GM12891 (cell line): Measurements from ENCODE around the gene ZMYND15.

Source experiments
- DNase-seq: peaks from one replicate; pipeline ENCODE4 v3.0.0; 2011; ENCODE audit warnings: low spot score; ENCODE audit not compliant: insufficient read length
- FAIRE-seq: peaks from 2 replicates; lab custom pipeline; 2011; peaks lifted over from hg19 to GRCh38; lab: Jason Lieb, UNC
- PAX5 ChIP-seq: IDR thresholded peaks from 2 replicates; pipeline ENCODE4 v1.6.1; 2011; ENCODE audit warnings: low read length, moderate library complexity, mild to moderate bottlenecking; ENCODE audit not compliant: insufficient read depth, severe bottlenecking
- POLR2A ChIP-seq: IDR thresholded peaks from 2 replicates; pipeline ENCODE4 v1.6.1; 2011; ENCODE audit warnings: low read depth, low read length, control low read depth
- POLR2AphosphoS5 ChIP-seq: IDR thresholded peaks from 2 replicates; pipeline ENCODE4 v1.6.1; 2011; ENCODE audit warnings: low read depth, low read length, control low read depth
- POU2F2 ChIP-seq: IDR thresholded peaks from 2 replicates; pipeline ENCODE4 v1.6.1; 2011; ENCODE audit warnings: low read depth, mild to moderate bottlenecking, control low read depth, low read length, moderate library complexity
- SPI1 ChIP-seq: IDR thresholded peaks from 2 replicates; pipeline ENCODE4 v1.6.1; 2011; ENCODE audit warnings: low read depth, low read length, control low read depth
- TAF1 ChIP-seq: IDR thresholded peaks from 2 replicates; pipeline ENCODE4 v1.6.1; 2011; ENCODE audit warnings: low read depth, low read length, control low read depth

ZMYND15 gene

GRCh38 chr17:4725646-4726310 is 13.9 kb upstream of the ZMYND15 start:
- DNase-seq, result no peak
- peak; percentile 23 for FAIRE-seq

GRCh38 chr17:4728124-4728523 is 11.5 kb upstream of the ZMYND15 start:
- TF ChIP-seq PAX5 (no peak), SPI1 (no peak), POU2F2 (no peak), TAF1 (no peak), POLR2AphosphoS5 (no peak), POLR2A (no peak)
- FAIRE-seq (peak; percentile 9), DNase-seq (no peak)

More at GRCh38 chr17:4725646-4726310, 13.9 kb upstream of the ZMYND15 start:
- TF ChIP-seq SPI1 (no peak), POU2F2 (no peak), POLR2AphosphoS5 (no peak), POLR2A (no peak), PAX5 (no peak)

GRCh38 chr17:4733073-4733531 is 6.5 kb upstream of the ZMYND15 start:
- DNase-seq (no peak), FAIRE-seq (peak; percentile 90)
- TF ChIP-seq TAF1 (no peak), PAX5 (no peak), SPI1 (peak; percentile 95)

GRCh38 chr17:4734857-4735475 is 4.7 kb upstream of the ZMYND15 start:
- no peak for FAIRE-seq
- no peak for DNase-seq
- TF ChIP-seq TAF1 (no peak), POU2F2 (no peak), PAX5 (no peak), SPI1 (no peak), POLR2A (no peak), POLR2AphosphoS5 (no peak)

- DNase-seq, result no peak
- TF ChIP-seq SPI1 (no peak), POLR2A (no peak), POU2F2 (no peak), TAF1 (no peak), PAX5 (no peak), POLR2AphosphoS5 (no peak)
- FAIRE-seq, result peak; percentile 16
These were observed 3.6 kb upstream of the ZMYND15 start for GRCh38 chr17:4735876-4736651.

- no peak for TF ChIP-seq PAX5
- no peak for TF ChIP-seq SPI1
- TF ChIP-seq POU2F2, result no peak
- no peak for TF ChIP-seq POLR2A
- TF ChIP-seq POLR2AphosphoS5, result no peak
- TF ChIP-seq TAF1, result no peak
- peak; percentile 38 for FAIRE-seq
These were observed 1.2 kb upstream of the ZMYND15 start for GRCh38 chr17:4738136-4739121.

GRCh38 chr17:4740025-4740351 is 355 bp downstream of the ZMYND15 start:
- TF ChIP-seq POLR2A (no peak), PAX5 (no peak), TAF1 (no peak)
- DNase-seq (no peak), FAIRE-seq (no peak)

More at GRCh38 chr17:4738136-4739121, 1.2 kb upstream of the ZMYND15 start:
- DNase-seq, result no peak

- DNase-seq, result no peak
- FAIRE-seq, result no peak
- TF ChIP-seq POU2F2, result no peak
- TF ChIP-seq PAX5, result no peak
These were observed 951 bp downstream of the ZMYND15 start for GRCh38 chr17:4740584-4740983.

- DNase-seq (no peak), FAIRE-seq (no peak)
- no peak for TF ChIP-seq SPI1
- TF ChIP-seq TAF1, result no peak
- no peak for TF ChIP-seq POLR2AphosphoS5
These were observed 1.9 kb downstream of the ZMYND15 start for GRCh38 chr17:4741544-4741943.
